ENCODE measurements around the gene ZNF746.

The ZNF746 gene

GRCh38 chr7:149459201-149459539 lies 38.4 kb downstream of the ZNF746 start:
- no peak for TF ChIP-seq CTCF (IDR thresholded peaks at IDR 0.05; ENCODE audit: low read depth, low read length)
- DNase-seq (ENCODE audit: extremely low read depth, low read depth), result no peak

GRCh38 chr7:149458235-149458634 lies 39.4 kb downstream of the ZNF746 start:
- TF ChIP-seq CTCF (IDR thresholded peaks at IDR 0.05; ENCODE audit: low read depth, low read length), result no peak
- no peak for DNase-seq (ENCODE audit: extremely low read depth, low read depth)

- no peak for DNase-seq (ENCODE audit: extremely low read depth, low read depth)
- no peak for TF ChIP-seq CTCF (IDR thresholded peaks at IDR 0.05; ENCODE audit: low read depth, low read length)
Observed at GRCh38 chr7:149457766-149458165, 39.8 kb downstream of the ZNF746 start.

- TF ChIP-seq CTCF (IDR thresholded peaks at IDR 0.05; ENCODE audit: low read depth, low read length), result no peak
- DNase-seq (ENCODE audit: extremely low read depth, low read depth), result no peak
Observed at GRCh38 chr7:149456506-149457421, 40.8 kb downstream of the ZNF746 start.

GRCh38 chr7:149455175-149455950 lies 42.2 kb downstream of the ZNF746 start:
- TF ChIP-seq CTCF (IDR thresholded peaks at IDR 0.05; ENCODE audit: low read depth, low read length), result no peak
- DNase-seq (ENCODE audit: extremely low read depth, low read depth), result no peak

GRCh38 chr7:149454750-149455149 lies 42.9 kb downstream of the ZNF746 start:
- TF ChIP-seq CTCF (IDR thresholded peaks at IDR 0.05; ENCODE audit: low read depth, low read length), result no peak

GRCh38 chr7:149454006-149454405 lies 43.6 kb downstream of the ZNF746 start:
- TF ChIP-seq CTCF (IDR thresholded peaks at IDR 0.05; ENCODE audit: low read depth, low read length), result no peak
- no peak for DNase-seq (ENCODE audit: extremely low read depth, low read depth)

More at GRCh38 chr7:149454750-149455149, 42.9 kb downstream of the ZNF746 start:
- no peak for DNase-seq (ENCODE audit: extremely low read depth, low read depth)

Measured in AG09319 (cell line).